Kasumi-1 (cell line): ENCODE results near the gene RNF115.

ENCODE experiments used
- DNase-seq, 2 experiments: peaks; one replicate each; lab custom pipeline; 2025; lab: John Stamatoyannopoulos, UW

RNF115 gene

GRCh38 chr1:145701306-145701862, 122.5 kb downstream of the RNF115 start:
- DNase-seq = no peak

DNA sequence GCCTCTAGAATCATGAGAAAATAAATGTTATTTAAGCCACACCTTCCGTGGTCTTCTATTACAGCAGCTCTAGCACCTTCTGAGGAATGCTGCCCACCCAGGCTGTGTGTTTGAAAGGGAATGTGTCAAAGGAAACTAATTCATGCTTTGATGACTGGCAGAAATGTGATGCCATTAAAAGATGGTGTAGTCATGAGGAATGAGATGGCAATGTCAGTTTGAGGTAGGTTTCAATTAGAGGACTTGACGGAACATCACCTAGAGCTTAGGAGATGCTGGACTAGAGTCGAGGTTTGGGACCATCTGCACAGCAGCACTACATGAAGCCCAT, 127.3 kb downstream of the RNF115 start:
- DNase-seq = no peak

- DNase-seq = peak; percentile 27 to 44
Measured at GRCh38 chr1:145695821-145696629, 127.9 kb downstream of the RNF115 start.

GRCh38 chr1:145692785-145693443, 131.0 kb downstream of the RNF115 start:
- no peak for DNase-seq

GRCh38 chr1:145690587-145691558, 133.0 kb downstream of the RNF115 start:
- peak in 1 of 2 experiments; percentile 10 for DNase-seq

DNA sequence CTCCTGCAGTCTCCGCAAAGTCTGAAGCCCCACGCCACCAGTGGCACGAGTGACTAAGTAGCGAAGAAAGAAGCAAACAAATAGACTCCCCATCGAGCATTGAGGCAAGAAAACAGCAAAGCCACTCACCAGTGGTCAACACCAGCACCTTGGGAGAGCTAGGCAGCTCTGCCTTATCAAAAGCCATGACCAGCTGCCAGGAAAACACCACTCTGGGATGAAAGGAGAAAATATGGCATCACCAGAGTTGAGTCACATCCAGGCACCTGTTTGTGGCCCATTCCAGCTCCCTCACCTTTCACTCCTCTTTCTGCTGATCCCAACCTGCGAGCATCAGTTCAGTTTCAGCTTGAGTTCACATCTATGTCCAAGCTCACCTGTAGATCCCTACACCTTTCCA, 134.0 kb downstream of the RNF115 start:
- DNase-seq = no peak

DNA sequence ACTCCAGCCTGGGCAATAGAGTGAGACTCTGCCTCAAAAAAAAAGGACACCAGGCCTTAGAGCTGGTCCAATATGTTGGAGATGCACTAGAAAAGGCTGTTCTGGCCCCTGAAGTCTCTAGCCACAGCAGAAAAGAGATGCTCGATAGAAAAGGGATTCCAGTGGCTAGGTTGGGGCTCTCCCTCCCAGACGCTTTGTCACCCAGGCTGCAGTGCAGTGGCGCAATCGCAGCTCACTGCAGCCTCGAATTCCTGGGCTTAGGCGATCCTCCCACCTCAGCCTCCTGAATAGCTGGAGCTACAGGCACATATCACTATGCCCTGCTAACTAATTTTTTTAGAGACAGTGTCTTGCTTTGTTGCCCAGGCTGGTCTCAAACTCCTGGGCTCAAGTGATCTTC, 135.0 kb downstream of the RNF115 start:
- DNase-seq = no peak
